HG02763 (cell line): ENCODE results near the gene VSIG8.
"Not testable (repeated sequence)": the region's sequence is repeated elsewhere in the genome, so short reads cannot be mapped to it uniquely, and the experiment has no call there.

Experiments
- ATAC-seq: cut with Tn5 transposase; IDR thresholded peaks from one replicate; pipeline ENCODE4 v1.9.1; 2021; ENCODE audit warnings: mild to moderate bottlenecking, moderate library complexity; ENCODE audit not compliant: unreplicated experiment

The VSIG8 gene

DNA sequence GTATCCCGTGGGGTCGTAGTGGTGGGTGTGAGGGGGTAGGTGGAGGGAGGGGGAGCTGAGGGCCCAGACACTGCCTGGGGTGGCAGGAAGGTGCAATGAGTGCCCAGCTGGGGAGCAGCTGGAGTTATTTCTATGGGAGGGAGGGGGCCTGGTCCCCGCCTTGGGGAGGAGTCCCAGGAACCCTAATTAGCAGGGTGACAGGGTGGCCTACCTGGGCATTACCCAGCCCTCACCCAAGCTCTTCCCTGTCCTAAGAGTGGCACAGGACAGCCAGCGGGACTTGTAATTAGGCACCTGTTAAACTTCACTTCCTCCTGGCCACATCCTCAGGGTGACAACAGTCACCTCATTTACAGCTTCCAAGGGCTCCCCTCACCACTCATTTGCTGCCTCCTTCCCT lies at the start of gene VSIG8:
Gene VSIG8 (minus strand): TSS at position 101 of the 400 bp plus-strand sequence. CDS start 136 bp downstream, outside the sequence.
- ATAC-seq, result no peak

GRCh38 chr1:159911326-159912070 lies 49.0 kb upstream of the VSIG8 start:
- ATAC-seq, result no peak

GRCh38 chr1:159908031-159908940 lies 45.8 kb upstream of the VSIG8 start:
- no peak for ATAC-seq

- ATAC-seq, result no peak
Observed at GRCh38 chr1:159906960-159907359, 44.5 kb upstream of the VSIG8 start.

GRCh38 chr1:159904036-159904435 lies 41.6 kb upstream of the VSIG8 start:
- not testable (repeated sequence) for ATAC-seq

GRCh38 chr1:159902541-159902940 lies 40.1 kb upstream of the VSIG8 start:
- ATAC-seq, result no peak

DNA sequence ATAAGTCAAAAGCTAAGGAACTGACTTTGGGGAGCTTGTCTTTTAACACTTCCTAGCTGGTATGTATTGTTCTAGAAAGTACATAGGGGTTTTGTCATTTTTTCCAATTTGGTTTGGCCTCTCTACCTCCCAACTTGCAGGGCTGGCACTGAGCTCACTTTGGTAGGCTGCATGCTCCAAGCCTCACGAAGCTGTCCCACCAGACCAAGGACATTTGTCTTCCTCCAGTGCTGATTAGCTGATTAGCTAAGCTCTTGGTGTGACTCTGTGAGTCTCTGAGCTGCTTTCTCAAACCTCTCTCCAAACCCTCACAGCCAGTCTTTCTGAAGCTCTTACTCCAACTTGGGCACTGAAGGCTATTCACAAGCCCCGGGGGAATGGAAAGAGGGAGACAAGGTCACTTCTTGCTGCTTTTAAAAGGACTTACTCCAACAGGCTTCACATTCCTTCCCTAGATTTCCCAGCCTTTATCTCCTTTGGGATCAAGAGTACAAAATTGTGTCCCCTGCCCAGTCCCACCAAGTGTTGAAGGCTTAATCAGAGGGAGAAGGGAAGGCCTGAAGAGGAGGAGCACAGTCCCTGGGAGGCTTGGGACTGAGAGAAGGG lies 38.4 kb upstream of the VSIG8 start:
- no peak for ATAC-seq

DNA sequence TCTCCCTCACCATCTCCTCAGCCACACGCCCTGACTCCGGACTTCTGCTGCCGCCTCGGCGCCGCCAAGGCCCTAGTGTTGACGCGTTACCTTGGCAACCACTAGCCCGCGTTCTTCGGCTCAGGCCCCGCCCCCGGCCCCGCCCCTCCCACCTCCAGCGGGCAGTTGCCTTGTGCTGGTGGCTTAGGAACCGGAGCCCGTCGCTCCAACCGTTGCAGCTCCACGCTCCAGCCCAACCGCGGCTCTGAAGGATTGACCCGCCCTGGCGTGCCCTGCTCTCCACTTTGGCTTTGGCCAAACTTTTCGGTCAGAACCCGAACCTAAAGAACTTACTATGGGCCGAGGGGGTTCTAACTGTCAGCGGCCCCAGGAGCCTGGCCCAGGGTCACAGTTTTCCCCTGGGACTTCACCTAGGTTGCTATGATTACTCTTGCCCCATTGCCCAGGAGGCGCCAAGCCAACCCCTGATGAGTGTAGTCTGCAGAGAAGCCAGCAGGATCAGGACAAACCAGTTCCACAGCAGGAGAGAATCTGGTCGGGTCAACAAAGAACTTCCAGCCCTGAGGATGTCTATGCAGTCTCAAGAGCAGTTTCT lies 37.7 kb upstream of the VSIG8 start, which contains the start of gene CFAP45:
Gene CFAP45 (minus strand): TSS at position 80 of the 595 bp plus-strand sequence. CDS start 67 bp downstream, at position 13.
- ATAC-seq, result no peak

DNA sequence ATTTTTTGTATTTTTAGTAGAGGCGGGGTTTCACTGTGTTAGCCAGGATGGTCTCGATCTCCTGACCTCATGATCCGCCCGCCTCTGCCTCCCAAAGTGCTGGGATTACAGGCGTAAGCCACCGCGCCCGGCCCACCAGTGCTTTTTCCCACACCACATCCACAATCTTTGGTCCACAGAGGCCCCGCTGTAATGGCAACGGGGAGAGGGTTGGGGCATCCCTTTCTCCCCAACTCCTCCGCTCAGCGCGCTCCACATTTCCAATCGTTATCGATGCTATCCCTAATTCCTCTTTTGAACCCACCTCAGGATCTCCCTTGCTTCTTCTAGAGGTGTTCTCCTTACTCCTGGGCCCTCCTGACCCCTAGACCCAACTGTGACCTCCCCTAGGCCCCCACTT lies 37.2 kb upstream of the VSIG8 start:
- not testable (repeated sequence) for ATAC-seq

GRCh38 chr1:159898527-159898926 lies 36.1 kb upstream of the VSIG8 start:
- no peak for ATAC-seq

GRCh38 chr1:159897962-159898361 lies 35.5 kb upstream of the VSIG8 start:
- ATAC-seq, result no peak

GRCh38 chr1:159896546-159896930 lies 34.1 kb upstream of the VSIG8 start:
- ATAC-seq, result no peak

DNA sequence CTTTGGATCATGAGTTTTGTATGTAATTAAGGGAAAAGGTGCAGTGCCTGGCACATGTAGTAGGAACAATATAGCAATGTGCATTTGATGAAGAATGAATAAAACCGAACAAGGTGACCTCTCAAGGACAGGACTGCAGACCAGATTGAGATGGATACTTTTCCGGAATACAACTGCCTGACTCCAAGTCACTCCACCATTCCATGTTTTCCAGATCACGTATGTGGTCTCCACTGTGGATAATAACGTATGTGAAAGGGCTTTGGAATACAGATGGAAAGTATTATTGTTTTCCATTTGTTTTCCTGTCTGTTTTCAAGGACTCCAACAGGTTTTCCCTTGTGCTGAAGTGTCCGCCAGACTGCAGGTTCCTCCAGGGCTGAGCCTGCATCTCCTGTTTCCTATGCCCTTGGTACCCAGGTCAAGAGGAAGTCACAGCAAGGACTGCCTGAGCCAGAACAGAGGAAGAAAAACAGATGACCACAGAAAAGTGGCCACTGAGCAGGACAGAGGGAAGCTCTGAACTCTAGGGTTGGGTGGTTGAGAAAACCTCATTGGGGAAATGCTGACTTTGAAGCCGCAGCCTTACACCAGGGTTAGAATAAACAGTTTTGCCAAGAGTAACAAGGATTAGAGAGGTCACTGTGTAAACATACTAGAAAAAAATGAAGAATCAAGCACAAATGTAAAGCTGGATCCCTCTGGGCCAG lies 33.5 kb upstream of the VSIG8 start:
- no peak for ATAC-seq

DNA sequence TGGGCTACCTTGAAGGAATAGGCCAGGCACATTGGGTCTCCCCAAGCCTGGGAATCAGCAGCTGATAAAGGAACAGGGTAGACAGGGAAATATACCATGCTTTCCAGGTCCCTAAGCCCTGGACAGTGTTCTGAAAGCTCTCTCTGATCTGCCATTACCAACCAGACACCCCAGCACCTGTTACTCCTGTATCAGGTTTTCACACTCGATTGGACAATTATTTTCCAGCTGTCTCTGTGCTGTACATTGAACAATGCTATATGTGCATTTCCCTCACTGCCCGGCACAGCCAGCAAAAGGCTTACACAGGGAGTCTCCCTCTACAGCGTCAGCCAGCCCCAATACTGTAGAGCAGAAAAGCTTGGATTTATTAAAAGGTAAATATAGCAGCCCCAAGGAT lies 32.8 kb upstream of the VSIG8 start:
- no peak for ATAC-seq

- ATAC-seq, result no peak
Observed at GRCh38 chr1:159892944-159893343, 30.5 kb upstream of the VSIG8 start.

DNA sequence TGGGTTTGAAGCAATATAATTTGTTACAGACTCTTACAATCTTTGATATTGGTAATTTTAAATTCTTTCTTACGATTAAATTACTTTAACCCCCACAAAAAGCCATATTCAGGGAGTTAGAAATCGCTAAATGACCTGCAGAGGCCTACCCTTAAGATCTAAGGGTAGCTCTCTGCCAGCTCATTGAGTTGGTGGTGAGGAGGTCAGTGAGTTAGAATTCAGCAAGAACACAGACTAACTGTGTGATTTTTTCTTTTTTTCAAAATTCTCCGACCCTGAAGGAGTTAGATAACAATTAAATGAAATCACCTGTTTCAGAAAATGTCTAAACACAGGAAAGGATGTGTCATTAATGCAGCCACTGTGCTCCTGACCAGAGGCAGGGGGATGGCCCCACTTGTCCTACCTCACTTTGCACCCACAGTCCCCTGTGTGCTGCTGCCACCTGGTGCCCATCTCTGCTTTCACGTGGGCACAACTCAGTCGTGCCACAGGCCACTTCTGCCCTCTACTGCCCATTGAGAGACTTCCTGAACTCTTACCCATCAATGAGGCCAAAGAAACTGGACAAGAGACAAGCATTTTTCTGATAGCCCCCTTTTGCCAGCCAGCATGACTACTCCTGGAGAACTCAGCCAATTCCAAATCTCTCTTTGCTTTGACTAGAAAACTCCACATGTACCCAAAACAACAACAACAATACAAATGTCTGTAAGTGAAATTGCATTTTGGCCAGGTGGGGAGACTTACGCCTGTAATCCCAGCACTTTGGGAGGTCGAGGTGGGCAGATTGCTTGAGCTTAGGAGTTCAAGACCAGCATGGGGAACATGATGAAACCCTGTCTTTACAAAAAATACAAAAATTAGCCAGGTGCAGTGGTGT lies 29.1 kb upstream of the VSIG8 start:
- ATAC-seq, result peak; percentile 63

DNA sequence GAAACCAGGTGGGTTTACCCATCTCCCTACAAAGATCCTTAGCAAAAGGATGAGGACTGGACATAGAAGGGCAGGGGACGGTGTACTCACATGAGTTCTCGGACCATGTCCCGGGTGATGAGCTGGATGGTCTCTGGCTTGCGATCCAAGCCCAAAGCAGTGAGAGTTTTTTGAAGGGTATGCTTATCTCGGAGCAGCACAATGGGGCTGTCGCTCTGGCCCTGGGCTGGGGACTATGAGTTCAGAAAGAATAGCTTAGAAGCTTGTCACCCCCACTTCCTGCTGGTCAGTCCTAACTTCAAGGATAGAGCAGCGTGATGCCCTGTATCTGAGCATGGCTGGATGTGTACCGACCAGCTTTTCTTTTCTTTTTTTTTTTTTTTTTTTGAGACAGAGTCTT lies 27.9 kb upstream of the VSIG8 start:
- no peak for ATAC-seq

- ATAC-seq, result peak; percentile 84
Observed at GRCh38 chr1:159889821-159890252, 27.4 kb upstream of the VSIG8 start.

DNA sequence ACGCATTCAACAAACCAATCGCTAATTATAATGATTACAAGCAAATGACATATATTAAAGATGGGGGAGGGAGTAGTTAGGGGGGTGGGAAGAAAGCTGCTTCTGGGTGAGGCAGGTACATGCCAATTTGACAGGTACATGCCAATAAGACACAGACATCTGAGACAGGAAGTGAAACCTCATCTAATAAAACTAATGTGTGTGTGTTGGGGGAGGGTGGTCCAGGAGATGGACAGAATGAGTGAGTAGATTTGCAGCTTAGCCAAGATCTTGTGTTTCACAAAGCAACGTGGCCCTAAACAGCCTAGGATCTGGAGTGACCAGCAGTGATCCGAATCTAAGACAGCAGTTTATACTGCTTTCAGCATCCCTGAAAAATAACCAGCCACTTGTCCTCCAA lies 26.7 kb upstream of the VSIG8 start:
- ATAC-seq, result no peak
